M059J (cell line): ENCODE data around the gene EIF2AK2. TPM values are rescaled to one million over a fixed set of nuclear protein-coding genes. Genes with fewer than 3 reads are reported as not detected.
"Not testable (repeated sequence)": the region's sequence is repeated elsewhere in the genome, so short reads cannot be mapped to it uniquely, and the experiment has no call there.

ENCODE experiments used
- DNase-seq: peaks from one replicate; pipeline ENCODE4 v3.0.0-alpha.2; 2012; ENCODE audit warnings: low read depth
- total RNA-seq: library from RNA; depleted of rRNA; stranded (reverse); fragments of >200 nt; shearing (Covaris generic); gene quantifications from 2 replicates; pipeline ENCODE4 v1.2.3, GENCODE V29; 2014; rRNA removed

Gene EIF2AK2
- total RNA-seq, result 63.7 and 90.2 TPM in 2 replicates

DNA sequence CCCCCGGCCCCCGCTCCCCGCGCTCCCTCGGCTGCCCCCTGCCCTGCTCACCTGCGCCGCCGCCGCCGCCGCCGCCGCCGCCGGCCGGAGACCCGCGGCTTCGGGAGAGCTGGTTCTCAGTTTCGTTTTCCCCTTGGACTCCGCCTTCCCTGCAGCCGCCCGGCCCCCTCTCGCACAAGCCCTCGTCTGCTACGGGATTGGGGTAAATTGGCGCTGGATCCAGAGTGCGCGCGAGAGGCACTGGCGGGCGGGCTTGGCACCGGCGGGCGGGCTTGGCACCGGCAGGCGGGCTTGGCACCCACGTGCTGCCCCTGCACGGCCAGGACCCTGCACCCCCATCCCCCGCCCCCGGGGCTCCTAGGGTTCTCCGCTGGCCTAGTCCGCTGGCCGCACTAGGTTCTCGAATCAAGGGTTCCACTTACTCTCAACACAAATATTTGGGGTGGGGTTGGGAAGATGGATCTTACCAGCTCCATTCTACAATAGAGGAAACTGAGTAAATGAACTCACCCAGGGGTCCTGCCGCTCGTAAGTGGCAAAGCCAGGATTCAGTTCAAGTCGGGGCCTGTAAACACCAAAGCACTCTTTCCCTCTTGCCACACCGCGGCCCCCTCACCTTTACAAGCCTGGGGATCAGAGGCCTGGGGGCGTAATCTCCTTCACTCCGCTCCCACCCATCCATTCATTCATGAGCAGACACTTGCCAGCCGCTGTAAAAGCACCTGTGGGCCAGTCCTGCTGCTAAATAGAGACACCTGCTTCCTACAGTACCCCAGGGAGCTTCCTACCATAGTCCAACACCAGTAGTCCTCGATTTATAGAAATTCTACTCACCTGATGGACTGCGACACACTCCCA is at the start of gene EIF2AK2:
EIF2AK2 (minus strand) TSS at position 124 of the 858 bp plus-strand sequence. CDS start 9,174 bp downstream, outside the sequence.
- peak; percentile 88 for DNase-seq

DNA sequence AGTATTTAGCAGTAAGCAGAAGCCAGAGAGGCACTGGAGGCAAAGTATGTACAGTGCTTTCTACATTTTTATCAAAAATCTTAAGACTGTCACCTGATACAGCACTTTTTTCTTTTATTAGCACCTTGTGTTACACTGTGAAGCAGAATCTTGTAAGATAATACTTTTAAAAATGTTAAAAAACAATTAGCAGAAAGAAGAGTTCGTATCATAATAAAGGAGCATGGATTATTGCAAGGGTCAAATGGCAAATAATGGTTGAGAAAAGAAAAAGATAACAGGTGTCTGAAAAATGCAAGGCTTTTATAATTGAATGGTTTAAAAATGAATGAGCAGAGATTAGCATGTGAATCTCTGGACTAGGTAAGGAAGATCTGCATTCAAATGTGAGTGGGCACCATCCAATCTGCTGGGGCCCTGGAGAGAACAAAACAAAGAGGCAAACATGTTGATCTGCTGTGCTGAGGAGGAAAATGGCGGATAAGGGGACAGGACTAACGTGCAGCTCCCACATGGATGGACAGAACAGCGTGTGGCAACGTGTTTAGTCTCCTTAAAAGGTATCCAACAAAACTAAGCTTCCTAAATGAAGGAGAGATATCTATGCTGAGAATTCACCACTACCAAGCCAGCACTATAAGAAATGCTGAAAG is 49.0 kb upstream of the EIF2AK2 start:
- DNase-seq, result no peak

DNA sequence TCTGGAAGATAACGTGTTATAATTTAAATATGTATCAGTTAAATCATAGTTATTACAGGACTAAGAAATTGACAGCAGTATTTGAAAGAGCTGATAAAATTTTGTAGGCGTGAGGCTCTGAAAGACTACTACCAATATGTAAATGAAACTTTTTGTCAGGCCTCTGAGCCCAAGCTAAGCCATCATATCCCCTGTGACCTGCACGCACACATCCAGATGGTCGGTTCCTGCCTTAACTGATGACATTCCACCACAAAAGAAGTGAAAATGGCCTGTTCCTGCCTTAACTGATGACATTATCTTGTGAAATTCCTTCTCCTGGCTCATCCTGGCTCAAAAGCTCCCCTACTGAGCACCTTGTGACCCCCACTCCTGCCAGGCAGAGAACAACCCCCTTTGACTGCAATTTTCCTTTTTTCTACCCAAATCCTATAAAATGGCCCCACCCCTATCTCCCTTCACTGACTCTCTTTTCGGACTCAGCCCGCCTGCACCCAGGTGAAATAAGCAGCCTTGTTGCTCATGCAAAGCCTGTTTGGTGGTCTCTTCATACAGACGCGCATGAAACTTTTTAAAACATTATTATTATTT is 48.4 kb upstream of the EIF2AK2 start:
- DNase-seq, result not testable (repeated sequence)

DNA sequence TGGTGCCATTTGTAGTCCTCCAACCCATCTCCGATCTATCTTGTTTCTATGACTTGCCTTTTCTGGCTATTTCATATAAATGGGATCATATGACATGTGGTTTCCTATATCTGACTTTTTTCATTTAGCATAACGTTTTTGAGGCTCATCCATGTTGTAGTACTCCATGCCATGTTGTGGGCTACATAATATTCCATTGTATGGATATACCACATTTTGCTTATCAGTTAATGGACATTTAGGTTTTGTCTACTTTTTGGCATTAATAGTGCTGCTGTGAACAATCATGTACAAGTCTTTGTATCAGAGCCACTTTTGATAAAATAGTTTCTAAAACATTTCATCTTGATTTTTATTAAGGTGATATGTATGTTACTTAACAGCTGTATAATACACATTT is 46.9 kb upstream of the EIF2AK2 start:
- DNase-seq, result no peak

DNA sequence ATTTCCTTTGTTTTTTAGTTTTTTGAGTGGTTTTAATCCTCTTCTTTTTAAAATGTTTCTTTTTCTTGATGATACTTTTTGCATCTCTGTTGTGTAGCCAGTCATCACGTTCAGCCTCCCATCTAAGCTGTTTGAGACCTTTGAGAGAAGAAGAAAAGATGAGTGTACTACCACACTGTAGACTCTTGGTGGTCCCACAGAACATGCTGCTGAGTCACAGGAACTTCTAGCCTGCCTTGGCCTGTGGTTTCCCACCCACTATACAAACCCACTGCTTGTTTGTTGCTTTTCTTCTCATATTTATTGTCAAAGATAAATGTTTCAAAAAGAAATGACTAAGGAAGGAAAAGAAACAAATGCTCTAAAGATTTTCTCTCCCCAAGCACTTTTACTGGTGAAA is 45.0 kb upstream of the EIF2AK2 start:
- DNase-seq, result peak; percentile 12

DNA sequence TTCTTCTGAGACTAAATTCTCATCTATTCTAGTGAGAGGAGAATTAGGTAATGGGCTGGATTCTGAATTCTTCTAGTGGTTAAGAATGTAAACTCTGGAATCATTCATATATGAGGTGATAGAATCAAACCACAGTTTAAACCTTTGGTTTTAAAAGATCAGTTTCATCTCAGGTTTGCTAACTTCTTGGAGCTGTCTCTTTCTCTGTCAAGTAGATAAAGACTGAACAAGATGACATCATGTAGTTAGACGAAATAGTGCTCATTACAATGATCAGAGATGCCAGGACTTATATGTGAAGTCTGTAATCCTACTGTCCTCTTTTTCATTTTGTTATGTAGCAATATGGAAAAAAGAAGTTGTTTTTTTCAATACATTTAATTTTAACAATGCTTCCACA is 44.4 kb upstream of the EIF2AK2 start:
- no peak for DNase-seq

DNA sequence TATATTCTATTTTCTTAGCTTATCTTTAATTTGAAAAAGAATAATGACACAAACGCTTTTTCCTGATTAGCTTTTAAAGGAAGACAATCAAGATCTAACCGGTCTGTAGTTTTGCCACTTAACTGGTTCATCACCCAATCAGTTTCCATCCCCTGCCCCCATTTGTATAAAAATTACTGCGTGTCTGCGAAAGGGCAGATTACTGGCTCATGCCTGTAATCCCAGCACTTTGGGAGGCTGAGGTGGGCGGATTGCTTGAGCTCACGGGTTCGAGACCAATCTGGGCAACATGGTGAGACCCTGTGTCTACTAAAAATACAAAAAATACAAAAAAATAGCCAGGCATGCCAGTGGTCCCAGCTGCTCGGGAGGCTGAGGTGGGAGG is 41.9 kb upstream of the EIF2AK2 start:
- DNase-seq, result no peak

DNA sequence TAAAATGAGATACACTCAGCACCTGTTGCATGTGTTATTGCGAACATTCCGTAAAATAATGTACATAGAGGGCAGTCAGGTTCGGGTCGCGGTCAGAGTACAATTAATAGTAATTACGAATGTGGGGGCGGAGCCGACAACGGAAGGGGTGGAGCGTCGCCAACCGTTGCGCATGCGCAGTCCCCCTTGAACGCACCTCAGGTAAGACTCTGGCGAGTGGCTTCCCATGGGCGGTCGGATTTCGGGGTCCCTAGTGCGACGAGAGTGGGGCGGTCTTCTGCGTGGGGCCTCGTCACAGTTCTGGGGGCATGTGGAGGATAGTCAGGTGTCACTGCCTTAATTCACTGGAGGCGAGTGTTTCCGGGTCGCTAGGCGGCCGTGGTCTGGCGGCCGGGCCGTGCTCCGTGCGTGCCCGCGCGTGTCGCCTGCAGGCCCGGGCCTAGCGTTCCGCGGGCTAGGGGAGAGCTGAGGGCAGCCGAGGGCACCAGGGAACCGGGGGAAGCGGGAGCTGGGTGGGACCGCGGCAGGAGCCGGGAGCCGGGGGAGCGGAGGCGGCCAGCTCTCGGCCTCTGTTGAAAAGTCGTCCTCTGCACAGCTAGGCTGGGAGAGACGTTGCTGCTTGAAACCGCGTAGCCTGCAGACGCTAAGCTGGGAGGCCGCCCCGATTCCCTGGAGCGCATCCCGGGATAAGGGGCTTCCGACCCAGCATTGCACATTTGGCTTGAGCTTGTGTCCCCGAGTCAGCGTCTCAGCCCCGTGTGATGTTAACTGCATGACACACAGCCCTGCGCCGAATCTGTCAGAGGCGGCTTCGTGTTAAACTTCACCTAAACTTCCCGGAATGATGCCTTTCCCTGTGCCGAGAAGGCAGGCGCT is 39.8 kb upstream of the EIF2AK2 start, which contains the start of gene CEBPZOS:
CEBPZOS (plus strand) TSS at position 177 of the 876 bp plus-strand sequence. CDS start 3,209 bp downstream, outside the sequence.
- DNase-seq, result peak; percentile 65

DNA sequence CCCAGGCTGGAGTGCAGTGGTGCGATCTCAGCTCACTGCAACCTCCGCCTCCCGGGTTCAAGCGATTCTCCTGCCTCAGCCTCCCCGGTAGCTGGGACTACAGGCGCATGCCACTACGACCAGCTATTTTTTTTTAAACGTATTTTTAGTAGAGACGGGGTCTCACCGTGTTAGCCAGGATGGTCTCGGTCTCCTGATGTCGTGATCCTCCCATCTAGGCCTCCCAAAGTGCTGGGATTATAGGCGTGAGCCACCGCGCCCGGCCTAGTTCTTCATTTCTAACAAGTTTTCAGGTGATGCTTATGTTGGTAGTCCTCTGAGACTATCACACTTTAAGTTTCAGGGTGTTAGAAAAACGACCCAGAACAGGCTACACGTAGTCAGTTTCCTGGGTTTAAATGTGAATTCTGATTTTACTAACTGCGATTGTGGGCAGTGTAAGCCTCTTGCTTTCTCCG is 39.1 kb upstream of the EIF2AK2 start:
- peak; percentile 4 for DNase-seq

DNA sequence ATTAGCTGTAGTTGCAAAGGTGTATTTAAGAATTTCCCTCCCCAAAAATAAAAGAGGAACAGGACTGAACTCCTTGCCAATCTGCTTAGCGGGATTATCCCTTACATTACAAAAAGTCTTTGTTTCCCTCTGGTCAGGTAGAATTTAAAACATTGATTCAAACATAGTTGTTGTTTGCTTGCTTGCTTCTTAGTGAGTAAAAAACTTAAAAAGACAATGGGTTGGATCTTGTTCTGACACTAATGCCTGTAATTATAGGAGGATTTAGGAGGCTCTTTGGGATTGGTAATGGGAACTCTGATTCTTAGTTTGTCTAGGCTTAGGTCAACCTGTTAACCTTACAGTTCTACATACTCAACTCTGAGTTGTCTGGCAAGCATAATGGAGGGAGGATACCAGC is 35.8 kb upstream of the EIF2AK2 start:
- DNase-seq, result no peak

DNA sequence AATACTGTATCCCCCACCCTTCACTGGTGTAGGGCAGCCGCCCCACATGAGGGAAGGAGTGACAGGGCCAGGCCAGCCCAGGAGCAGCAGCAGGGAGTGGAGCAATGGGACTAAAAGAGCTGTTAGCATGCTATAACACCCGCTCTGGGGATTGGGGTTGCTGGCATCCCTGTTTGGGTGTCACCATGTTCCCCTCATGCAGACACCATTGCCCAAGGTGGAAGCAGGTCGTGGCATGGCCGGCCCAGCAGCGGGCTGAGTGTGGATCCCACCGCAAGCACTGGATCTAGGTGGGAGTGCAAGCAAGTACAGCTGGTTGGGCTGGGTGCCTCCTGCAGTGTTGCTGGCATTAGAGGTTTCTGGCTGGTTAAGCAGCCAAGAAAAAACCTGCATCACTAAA is 35.0 kb upstream of the EIF2AK2 start:
- no peak for DNase-seq

DNA sequence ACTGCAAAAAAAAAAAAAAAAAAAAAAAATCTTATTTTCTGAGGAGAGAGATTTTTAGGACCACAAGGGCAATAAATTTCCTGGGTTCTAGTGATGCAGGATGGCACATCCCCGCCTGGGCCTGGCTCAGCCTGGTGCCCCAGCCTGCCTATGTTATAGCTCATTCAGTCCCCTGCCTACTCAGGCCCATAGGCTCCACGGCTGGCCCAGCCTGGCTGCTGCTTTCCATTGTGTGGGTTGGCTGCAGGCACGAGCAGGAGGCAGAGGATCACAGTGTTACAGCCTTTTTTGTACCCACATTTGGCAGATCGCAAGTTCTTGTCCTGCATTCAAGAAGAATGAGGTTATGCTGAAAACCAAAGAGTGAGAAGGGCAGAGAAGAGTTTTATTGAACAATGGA is 34.5 kb upstream of the EIF2AK2 start:
- DNase-seq, result no peak

DNA sequence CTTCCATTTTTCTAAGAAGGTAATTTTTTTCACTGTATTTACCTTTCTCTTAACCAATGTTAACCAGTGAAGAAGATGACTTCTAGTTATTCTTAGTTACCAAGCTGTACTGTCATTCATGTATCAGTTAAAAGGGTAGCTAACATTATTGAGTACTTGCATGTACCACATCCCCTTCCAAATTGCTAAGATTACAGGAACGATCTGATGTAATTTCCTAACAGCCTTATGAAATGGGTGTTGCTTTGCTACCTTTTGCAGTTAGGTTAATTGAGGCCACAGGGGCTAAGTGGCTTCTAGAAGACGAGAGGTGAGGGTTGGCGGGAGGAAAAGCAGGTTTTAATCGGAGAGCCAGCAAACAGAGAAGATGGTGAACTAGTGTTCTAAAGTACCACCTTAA is 33.5 kb upstream of the EIF2AK2 start:
- DNase-seq, result no peak

DNA sequence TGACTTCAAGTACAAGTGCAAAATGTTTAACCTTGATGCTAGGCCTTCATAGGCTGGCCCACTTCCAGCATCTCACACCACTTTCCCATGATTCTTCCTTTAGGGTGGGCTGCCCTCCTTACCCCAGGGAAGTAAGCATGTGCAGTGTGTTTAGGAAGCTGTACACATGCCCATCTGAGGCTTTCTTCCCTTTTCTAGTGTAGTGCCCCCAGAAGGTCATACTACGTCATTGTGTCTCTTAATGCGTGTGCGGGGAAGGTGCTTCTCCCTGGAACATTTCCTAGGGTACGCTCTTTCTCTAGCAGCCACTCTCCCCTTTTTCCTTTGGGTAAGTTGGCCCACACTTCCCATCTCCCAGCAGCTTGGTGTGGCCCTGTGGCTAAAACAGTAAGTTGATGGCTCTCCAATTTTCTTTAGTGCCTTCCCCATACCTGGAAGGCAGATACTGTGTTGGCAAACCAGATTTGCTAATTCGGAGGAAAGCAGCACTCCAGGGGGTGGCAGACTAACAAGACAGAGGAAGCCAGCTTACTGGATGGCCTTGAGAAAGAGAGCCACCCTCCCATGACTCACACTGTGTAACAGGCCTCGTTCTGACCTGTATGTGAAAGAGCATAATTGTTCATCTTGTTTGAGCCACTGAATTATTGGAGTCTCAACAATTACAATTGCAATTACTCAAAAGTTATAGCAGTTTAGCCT is 32.8 kb upstream of the EIF2AK2 start:
- DNase-seq, result peak; percentile 90

DNA sequence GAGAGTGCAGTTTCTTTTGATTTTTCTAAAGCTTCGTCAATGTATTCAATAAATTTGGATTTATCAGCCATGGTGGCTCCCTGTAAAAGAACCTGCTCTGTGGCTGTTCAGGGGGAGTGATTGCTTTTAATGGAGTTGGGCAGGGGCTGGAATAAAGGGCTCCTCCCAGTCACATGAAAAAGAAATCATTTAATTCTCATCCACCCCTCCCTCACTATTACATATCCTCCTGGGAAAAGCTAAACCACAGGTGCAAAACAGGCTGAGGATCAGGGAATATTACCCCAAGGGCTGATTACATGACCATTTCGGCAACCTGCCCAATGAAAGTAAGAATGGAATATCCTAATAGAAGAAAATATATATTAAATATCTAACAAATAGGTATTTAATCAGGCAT is 31.8 kb upstream of the EIF2AK2 start, which contains the start of gene SULT6B1:
SULT6B1 (minus strand) TSS at position 101 of the 400 bp plus-strand sequence; CDS start at position 71, 30 bp downstream.
- DNase-seq, result no peak

DNA sequence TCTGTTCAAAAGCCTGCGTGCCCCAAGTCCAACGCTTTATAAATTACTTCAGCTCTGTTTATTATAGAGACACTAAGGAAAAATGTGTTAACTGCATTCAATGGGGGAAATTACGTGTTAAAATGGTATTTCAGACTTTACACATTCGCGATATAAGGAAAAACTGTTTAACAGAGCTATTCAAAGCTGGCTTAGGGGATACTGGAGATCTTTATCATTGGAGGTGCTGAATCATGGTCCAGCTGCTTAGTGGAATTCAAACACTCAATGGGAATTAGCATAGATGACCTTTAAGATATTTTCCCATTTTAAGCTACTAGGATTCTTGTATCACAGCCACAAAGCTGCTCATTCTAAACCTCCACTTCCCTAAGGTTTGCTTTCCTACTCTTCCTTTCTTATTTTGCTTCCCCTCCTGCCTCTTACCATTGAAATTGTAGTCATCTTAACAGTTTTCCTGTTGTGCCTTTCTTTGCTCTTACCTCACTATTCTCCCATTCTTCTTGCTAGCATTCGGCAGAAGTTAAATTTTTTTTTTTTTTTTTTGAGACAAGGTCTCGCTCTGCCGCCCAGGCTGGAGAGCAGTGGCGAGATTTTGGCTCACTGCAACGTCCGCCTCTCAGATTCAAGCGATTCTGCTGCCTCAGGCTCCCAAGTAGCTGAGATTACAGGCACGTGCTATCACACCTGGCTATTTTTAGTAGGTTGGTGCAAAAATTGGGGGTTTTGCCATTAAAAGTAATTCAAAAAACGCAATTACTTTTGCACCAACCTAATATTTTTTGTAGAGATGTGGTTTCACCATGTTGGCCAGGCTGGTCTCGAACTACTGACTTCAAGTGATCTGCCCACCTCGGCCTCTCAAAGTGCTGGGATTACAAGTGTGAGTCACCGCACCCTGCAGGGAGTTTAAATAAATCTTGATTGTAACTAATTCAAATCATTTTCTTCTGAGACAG is 25.2 kb upstream of the EIF2AK2 start:
- DNase-seq, result peak; percentile 76

DNA sequence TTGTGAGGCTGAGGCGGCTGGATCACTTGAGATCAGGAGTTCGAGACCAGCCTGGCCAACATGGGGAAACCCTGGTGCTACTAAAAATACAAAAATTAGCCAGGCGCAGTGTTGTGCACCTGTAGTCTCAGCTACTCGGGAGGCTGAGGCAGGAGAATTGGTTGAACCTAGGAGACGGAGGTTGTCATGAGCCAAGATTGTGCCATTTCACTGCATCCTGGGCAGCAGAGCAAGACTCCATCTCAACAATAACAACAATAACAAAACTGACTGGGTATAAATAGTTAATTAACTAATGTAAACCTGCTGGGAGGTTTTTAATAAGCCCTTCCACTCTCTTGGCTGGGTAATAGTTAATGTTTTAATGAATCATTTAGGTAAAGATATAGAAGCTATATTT is 23.9 kb upstream of the EIF2AK2 start:
- no peak for DNase-seq

DNA sequence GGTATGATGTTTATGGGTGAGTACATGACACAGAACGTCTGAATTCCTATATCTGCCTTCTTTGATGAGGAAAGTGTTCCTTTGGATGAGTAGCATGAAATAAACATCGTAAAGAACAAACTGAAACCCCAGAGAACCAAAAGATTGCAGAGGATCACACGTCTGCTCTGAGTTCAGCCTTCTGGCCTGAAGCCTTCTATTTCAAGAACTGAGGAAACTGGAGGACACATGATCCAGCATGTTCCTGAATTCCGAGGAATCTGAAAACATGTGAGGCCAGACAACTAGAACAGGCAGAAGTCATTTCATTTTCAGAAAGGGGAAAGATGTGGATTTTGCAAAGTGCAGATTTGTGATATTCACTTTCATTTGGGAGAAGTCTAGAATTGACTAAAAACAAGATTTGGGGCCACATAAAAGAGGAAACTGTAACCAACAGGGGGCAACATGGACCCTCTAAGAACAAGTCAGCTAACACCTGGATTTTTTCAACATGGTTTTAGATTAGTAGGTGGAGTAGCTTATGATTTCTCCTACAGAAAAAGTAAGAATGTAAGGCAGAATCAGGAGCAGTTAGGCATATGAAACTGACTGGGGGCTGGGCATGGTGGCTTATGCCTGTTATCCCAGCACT is 23.3 kb upstream of the EIF2AK2 start:
- no peak for DNase-seq

DNA sequence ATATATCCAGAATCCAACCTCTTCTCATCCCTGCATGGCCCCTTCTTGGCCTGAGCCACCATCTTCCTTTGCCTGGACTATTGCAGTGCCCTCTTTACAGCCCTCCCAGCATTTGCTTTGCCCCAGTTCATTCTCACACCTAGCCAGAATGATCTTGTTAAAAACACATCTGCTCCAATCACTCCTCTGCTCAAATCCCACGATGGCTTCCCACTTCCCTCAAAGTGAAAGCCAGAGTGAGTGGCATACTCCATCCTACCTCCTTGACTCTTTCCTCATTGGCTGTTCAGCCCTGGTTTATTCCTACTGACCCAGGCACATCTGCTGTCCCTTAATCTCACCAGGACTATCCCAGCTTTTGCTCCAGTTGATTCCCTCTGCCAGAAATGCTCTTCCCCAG is 17.0 kb upstream of the EIF2AK2 start:
- DNase-seq, result no peak
